Natural killer cell (primary cell): ENCODE measurements around the gene CA4. TPM values are rescaled to one million over a fixed set of nuclear protein-coding genes. Genes with fewer than 3 reads are reported as not detected.
"Not testable (repeated sequence)": the region's sequence is repeated elsewhere in the genome, so short reads cannot be mapped to it uniquely, and the experiment has no call there.

Source experiments
- ATAC-seq, 3 donors: fragments of 150-1000 bp in 2 of 3; fragments of 200-7000 bp in 1 of 3; cut with Tn5 transposase; 1 replicate in 1 of 3; 2 replicates in 2 of 3; pipeline ENCODE4 v1.10.0; 2021; ENCODE audit warnings: mild to moderate bottlenecking in 2 of 3, moderate library complexity in 2 of 3
- DNase-seq, 2 donors: peaks; one replicate each; pipeline versions ENCODE4 v3.0.0 to v3.0.0-alpha.2; 2013 to 2021; ENCODE audit warnings: mixed read lengths in 1 of 2
- H3K27ac ChIP-seq: one replicate; pipeline ENCODE4 v1.5.1; 2013; ENCODE audit warnings: mild to moderate bottlenecking, low read length
- H3K27me3 ChIP-seq: one replicate; pipeline ENCODE4 v1.6.1; 2013; ENCODE audit warnings: low read length; ENCODE audit not compliant: control insufficient read depth, insufficient read depth
- H3K36me3 ChIP-seq: one replicate; pipeline ENCODE4 v1.6.1; 2013; ENCODE audit warnings: low read length; ENCODE audit not compliant: control insufficient read depth, insufficient read depth
- H3K4me1 ChIP-seq: one replicate; pipeline ENCODE4 v1.6.1; 2013; ENCODE audit warnings: low read length; ENCODE audit not compliant: control insufficient read depth, insufficient read depth
- H3K4me3 ChIP-seq: one replicate; pipeline ENCODE4 v1.5.1; 2013; ENCODE audit warnings: low read length
- H3K9me3 ChIP-seq: one replicate; pipeline ENCODE4 v1.6.1; 2013; ENCODE audit warnings: low read length; ENCODE audit not compliant: control insufficient read depth, insufficient read depth
- H3K27ac Mint-ChIP-seq, 2 donors: one replicate each; pipeline ENCODE4 v1.8.0; 2022; ENCODE audit warnings: mild to moderate bottlenecking in 2 of 2, mixed read lengths in 2 of 2, moderate library complexity in 1 of 2
- H3K27me3 Mint-ChIP-seq, 2 donors: one replicate each; pipeline ENCODE4 v1.8.0; 2022; ENCODE audit warnings: low read depth in 2 of 2, mixed read lengths in 2 of 2
- H3K36me3 Mint-ChIP-seq: one replicate; pipeline ENCODE4 v1.8.0; 2022; ENCODE audit warnings: mixed read lengths
- H3K4me1 Mint-ChIP-seq, 2 donors: one replicate each; pipeline ENCODE4 v1.8.0; 2022; ENCODE audit warnings: mixed read lengths in 2 of 2
- H3K4me3 Mint-ChIP-seq: one replicate; pipeline ENCODE4 v1.8.0; 2022; ENCODE audit warnings: mild to moderate bottlenecking, moderate library complexity, mixed read lengths
- H3K9me3 Mint-ChIP-seq, 2 donors: one replicate each; pipeline ENCODE4 v1.8.0; 2022; ENCODE audit warnings: mixed read lengths in 2 of 2
- WGBS: methylation state at CpG from one replicate; pipeline ENCODE4 v1.1.7; 2013; ENCODE audit warnings: missing lambda C conversion rate; ENCODE audit not compliant: insufficient coverage; 5-methylcytosine and 5-hydroxymethylcytosine counted together
- intact Hi-C: fragments of 100-400 bp; cut with micrococcal nuclease; formaldehyde crosslinking; loops from one replicate; pipeline ENCODE4 v1.14.2; 2022
- total RNA-seq, 4 donors: library from RNA; stranded (reverse); fragments of 120-200 nt in 1 of 4; gene quantifications; one replicate each; pipeline versions ENCODE4 v1.2.3 to v1.2.4, GENCODE V29; 2013 to 2022
- TF ChIP-seq, protein P1 (sequence below): fragments of 200-600 bp; IDR thresholded peaks from one replicate; pipeline ENCODE4 v1.8.0; 2022; ENCODE audit warnings: antibody characterized with exemption

CA4 gene
- total RNA-seq, 3 donors from 2014 or later (not counting 1 experiment from before 2014, with no cell fraction given), result 1.3 TPM; not detected in 2

DNA sequence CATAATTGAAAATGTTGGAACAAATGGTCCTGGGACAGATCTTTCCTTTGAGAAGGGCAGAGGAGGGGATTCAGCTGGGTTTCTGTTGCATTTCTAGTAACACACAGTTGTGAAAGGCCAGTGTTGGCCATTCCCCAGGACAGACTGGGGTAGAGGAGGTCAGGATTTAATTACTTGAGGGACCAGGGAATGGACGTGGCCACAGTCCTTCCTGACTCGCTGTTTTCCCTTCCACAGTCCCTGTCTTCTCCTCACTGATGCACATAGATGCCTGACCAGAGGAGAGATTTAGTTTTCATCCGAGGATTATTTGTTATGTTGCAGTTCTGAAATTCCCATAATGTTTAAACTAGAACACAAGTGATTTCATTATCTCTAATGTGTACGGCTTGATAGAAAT is 45.8 kb upstream of the CA4 start:
- H3K9me3 Mint-ChIP-seq, result no peaks in the 10 kb centered on the region
- no peak overlapping the region for H3K27ac ChIP-seq
- peaks cover 4% of the 10 kb centered on the region for H3K27me3 ChIP-seq
- H3K9me3 ChIP-seq, result no peaks in the 10 kb centered on the region
- H3K27me3 Mint-ChIP-seq, result peaks cover 12 to 26% of the 10 kb centered on the region in 2 donors
- no peak overlapping the region for H3K27ac Mint-ChIP-seq
- no peak overlapping the region for H3K4me3 ChIP-seq
- peaks cover 6% of the 10 kb centered on the region for H3K36me3 Mint-ChIP-seq
- 70% methylated on average over 2 of the region's 4 CpGs for WGBS
- no peak overlapping the region for H3K4me3 Mint-ChIP-seq
- intact Hi-C loops, result loop anchor here (10.0 kb wide), 1 partner anchor 189 kb away; no protein-coding TSS in a partner anchor
- DNase-seq, result no peak
- no peaks in the 10 kb centered on the region for H3K4me1 ChIP-seq
- ATAC-seq, result no peak
- peaks cover 6 to 18% of the 10 kb centered on the region in 2 donors for H3K4me1 Mint-ChIP-seq
- TF ChIP-seq, protein P1, sequence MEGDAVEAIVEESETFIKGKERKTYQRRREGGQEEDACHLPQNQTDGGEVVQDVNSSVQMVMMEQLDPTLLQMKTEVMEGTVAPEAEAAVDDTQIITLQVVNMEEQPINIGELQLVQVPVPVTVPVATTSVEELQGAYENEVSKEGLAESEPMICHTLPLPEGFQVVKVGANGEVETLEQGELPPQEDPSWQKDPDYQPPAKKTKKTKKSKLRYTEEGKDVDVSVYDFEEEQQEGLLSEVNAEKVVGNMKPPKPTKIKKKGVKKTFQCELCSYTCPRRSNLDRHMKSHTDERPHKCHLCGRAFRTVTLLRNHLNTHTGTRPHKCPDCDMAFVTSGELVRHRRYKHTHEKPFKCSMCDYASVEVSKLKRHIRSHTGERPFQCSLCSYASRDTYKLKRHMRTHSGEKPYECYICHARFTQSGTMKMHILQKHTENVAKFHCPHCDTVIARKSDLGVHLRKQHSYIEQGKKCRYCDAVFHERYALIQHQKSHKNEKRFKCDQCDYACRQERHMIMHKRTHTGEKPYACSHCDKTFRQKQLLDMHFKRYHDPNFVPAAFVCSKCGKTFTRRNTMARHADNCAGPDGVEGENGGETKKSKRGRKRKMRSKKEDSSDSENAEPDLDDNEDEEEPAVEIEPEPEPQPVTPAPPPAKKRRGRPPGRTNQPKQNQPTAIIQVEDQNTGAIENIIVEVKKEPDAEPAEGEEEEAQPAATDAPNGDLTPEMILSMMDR, result no peak
- no peaks in the 10 kb centered on the region for H3K36me3 ChIP-seq

DNA sequence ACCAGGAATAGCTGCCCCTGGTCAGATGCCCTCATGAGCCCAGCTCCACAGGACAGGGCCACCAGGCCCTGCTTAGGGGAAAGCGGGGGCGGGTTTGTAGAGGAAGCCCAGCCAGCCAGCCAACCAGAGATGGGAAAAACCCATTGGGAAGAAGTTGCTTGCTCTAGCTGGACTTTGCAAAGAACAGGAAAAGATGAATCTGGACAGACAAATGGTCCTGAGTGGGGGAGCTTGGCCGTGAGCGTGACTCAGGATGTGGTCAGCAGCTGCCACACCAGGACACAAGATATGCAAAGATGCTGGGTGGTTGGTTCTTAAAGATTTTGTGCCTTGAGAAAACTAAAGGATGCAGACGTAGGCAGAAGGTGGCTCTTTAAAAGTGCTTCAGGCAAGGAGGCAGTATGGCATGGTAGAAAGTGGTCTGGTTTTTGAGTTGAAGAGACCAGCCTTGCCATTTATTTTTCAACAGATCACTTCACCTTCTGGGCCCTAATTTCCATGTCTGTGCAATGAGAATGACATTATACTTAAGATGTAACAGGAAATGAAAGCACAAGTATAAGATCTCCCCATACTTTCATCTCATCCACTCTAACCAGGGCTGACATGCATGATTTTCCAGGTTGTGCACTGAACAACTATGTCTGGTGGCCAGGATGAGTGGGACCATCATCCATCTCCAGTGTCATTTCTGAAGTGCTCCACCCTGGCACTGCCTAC is 43.3 kb upstream of the CA4 start:
- Mint-ChIP-seq H3K4me3 (no peak overlapping the region), H3K36me3 (peaks cover 6% of the 10 kb centered on the region), H3K4me1 (peaks cover 6 to 18% of the 10 kb centered on the region in 2 donors), H3K27me3 (peaks cover 15 to 37% of the 10 kb centered on the region in 2 donors), H3K27ac (no peak overlapping the region), H3K9me3 (no peaks in the 10 kb centered on the region)
- no peak for DNase-seq
- no peak overlapping the region for H3K27ac ChIP-seq
- no peaks in the 10 kb centered on the region for H3K9me3 ChIP-seq
- ATAC-seq, result no peak
- no peaks in the 10 kb centered on the region for H3K36me3 ChIP-seq
- H3K4me3 ChIP-seq, result no peak overlapping the region
- no peaks in the 10 kb centered on the region for H3K27me3 ChIP-seq
- TF ChIP-seq, protein P1, result no peak
- 54% methylated on average over 5 of the region's 5 CpGs for WGBS
- intact Hi-C loops, result loop anchor here (10.0 kb wide), 1 partner anchor 192 kb away; no protein-coding TSS in a partner anchor
- no peaks in the 10 kb centered on the region for H3K4me1 ChIP-seq

DNA sequence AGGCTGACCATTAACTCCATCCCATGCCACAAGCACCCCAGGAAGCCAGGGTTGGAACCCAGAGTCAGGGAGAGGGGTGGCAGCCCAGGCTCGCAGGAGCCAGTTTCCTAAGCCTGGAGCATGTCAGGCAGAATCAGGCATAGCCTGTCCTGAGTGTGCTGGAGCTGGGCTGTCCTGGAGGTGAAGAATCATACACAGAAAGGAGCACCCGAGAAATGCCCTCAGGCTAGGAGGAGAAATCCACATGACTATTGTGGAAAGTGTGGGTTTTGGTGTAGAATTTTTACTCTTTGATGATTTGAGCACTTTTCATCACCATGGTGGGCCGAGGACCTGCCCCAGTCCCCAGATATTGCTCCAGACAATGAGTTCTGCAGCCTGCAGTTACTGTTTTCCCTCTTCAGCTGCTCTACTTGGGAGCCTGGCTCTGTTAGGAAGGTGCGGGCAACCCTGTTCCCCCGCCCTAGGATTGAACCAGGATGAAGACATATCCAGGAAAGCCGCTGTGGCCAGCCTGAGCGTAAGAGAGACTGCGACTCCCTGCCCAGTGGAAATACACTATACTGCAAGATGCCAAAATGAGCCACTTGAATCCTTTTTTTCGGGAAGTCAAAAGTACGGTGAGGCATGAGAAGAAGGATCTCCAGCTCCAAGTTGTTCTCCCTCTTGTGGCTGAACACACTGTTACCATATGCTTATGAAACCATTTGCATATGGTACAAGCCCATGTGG is 42.1 kb upstream of the CA4 start:
- Mint-ChIP-seq H3K9me3 (no peaks in the 10 kb centered on the region), H3K4me3 (no peak overlapping the region), H3K27me3 (peaks cover 9 to 27% of the 10 kb centered on the region in 2 donors), H3K36me3 (no peaks in the 10 kb centered on the region), H3K27ac (no peak overlapping the region), H3K4me1 (peaks cover 0 to 11% of the 10 kb centered on the region in 2 donors)
- intact Hi-C loops, result loop anchor here (10.0 kb wide), 1 partner anchor 193 kb away; no protein-coding TSS in a partner anchor
- 90% methylated on average over 10 of the region's 10 CpGs for WGBS
- Histone ChIP-seq H3K27ac (no peak overlapping the region), H3K4me1 (no peaks in the 10 kb centered on the region), H3K9me3 (no peaks in the 10 kb centered on the region), H3K27me3 (no peaks in the 10 kb centered on the region), H3K36me3 (no peaks in the 10 kb centered on the region), H3K4me3 (no peak overlapping the region)
- TF ChIP-seq, protein P1, result no peak
- no peak for DNase-seq
- no peak for ATAC-seq

DNA sequence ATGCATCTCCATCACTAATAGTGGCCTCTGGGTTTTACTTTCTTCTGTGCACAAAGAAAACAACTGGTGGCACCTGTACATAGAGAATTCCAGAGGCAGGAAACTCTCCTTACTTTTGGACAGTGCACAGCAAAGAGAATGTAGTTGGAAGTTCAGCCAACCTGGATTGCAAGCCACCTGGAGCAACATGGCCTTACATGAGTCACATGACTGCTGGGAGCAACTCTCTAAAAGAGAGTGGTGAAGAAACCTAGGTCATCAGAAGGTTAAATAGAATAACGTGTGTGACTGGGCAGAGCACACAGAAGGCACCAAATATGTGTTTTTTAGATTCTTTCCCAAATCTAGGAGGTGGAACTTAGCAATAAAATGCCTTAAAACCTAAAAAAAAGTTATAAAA is 41.5 kb upstream of the CA4 start:
- H3K36me3 Mint-ChIP-seq, H3K9me3 Mint-ChIP-seq, H3K4me3 ChIP-seq, H3K36me3 ChIP-seq, DNase-seq, H3K4me3 Mint-ChIP-seq, H3K4me1 Mint-ChIP-seq, H3K4me1 ChIP-seq, ATAC-seq, H3K27ac Mint-ChIP-seq, H3K9me3 ChIP-seq, H3K27me3 ChIP-seq, H3K27ac ChIP-seq: not testable (repeated sequence)
- H3K27me3 Mint-ChIP-seq, result peaks cover 5 to 21% of the 10 kb centered on the region in 2 donors
- 69% methylated on average over 1 of the region's 1 CpG for WGBS
- intact Hi-C loops, result loop anchor here (10.0 kb wide), 1 partner anchor 194 kb away; no protein-coding TSS in a partner anchor
